HCT116 (cell line): ENCODE results near the gene AURKAIP1. TPM values are rescaled to one million over a fixed set of nuclear protein-coding genes. Genes with fewer than 3 reads are reported as not detected.
A peak's percentile ranks its signal among the peaks of the same experiment; 100 is the strongest.

ENCODE experiments used
- ATAC-seq: fragments of 200-7000 bp; cut with Tn5 transposase; 2 replicates; pipeline ENCODE4 v1.9.1; 2020; ENCODE audit warnings: mild to moderate bottlenecking, moderate library complexity
- BruUV-seq: library from RNA; stranded (reverse); fragments of 400-500 nt; replicated peaks from 2 replicates; lab custom pipeline; 2021; lab: Mats Ljungman, UMichigan
- CTCF ChIA-PET: fragments of 300-600 bp; sonication (Branson Sonifier 250); formaldehyde crosslinking; loops from one replicate; lab custom pipeline; 2021; ENCODE audit warnings: antibody characterized with exemption; lab: Charles Lee
- POLR2A ChIA-PET: fragments of 300-600, 350-600 bp; sonication (Branson Sonifier 250); formaldehyde crosslinking; loops from one replicate; lab custom pipeline; 2021; ENCODE audit warnings: antibody characterized with exemption; lab: Charles Lee
- RAD21 ChIA-PET, 2 experiments: fragments of 300-600 bp; sonication (Branson Sonifier 250); formaldehyde crosslinking; loops; one replicate each; lab custom pipeline; 2023; ENCODE audit warnings: low total read pairs in 2 of 2; ENCODE audit not compliant: uncharacterized antibody in 2 of 2, unreplicated experiment in 2 of 2, low non-redundant PET in 1 of 2; lab: Charles Lee
- DNase-seq: peaks from one replicate; pipeline ENCODE4 v3.0.0-alpha.2; 2010; ENCODE audit warnings: low read depth, low spot score
- H2AFZ ChIP-seq: fragments of 200-600 bp; shearing (Covaris generic), sonication (generic); 2 replicates; pipeline ENCODE4 v1.6.1; 2017; ENCODE audit warnings: low read depth, mixed run types, mixed read lengths, antibody characterized with exemption, low read length; ENCODE audit not compliant: poor library complexity, severe bottlenecking
- H3K27ac ChIP-seq: 2 replicates; pipeline ENCODE4 v1.5.1; 2012; ENCODE audit warnings: low read depth, low read length
- H3K27me3 ChIP-seq: fragments of 200-600 bp; sonication (generic); 2 replicates; pipeline ENCODE4 v1.6.1; 2016; ENCODE audit warnings: mixed run types, low read length, mixed read lengths; ENCODE audit not compliant: insufficient read depth
- H3K36me3 ChIP-seq, 2 experiments: fragments of 200-500 bp in 1 of 2; fragments of 200-600 bp in 1 of 2; sonication (Bioruptor generic) in 1 of 2; sonication (generic) in 1 of 2; 2 replicates each; pipeline versions ENCODE4 v1.5.1 to v1.6.1; 2014 to 2016; ENCODE audit warnings: low read length in 2 of 2, inconsistent platforms in 1 of 2, mixed read lengths in 1 of 2, mixed run types in 1 of 2; ENCODE audit not compliant: insufficient read depth in 2 of 2, control insufficient read depth in 1 of 2
- H3K4me1 ChIP-seq, 2 experiments: fragments of 200-600 bp in 1 of 2; sonication (generic) in 1 of 2; 2 replicates each; pipeline versions ENCODE4 v1.5.1 to v1.6.1; 2012 to 2017; ENCODE audit warnings: low read length in 2 of 2, inconsistent platforms in 1 of 2, mild to moderate bottlenecking in 1 of 2, mixed read lengths in 1 of 2, mixed run types in 1 of 2, moderate library complexity in 1 of 2; ENCODE audit not compliant: insufficient read depth in 2 of 2, control insufficient read depth in 1 of 2
- H3K4me2 ChIP-seq: fragments of 200-600 bp; sonication (generic); 2 replicates; pipeline ENCODE4 v1.6.1; 2017; ENCODE audit warnings: mixed run types, low read length, mixed read lengths
- H3K4me3 ChIP-seq, 2 experiments: fragments of 200-600 bp in 1 of 2; sonication (generic) in 1 of 2; replicated peaks in 1 of 2; 2 replicates each; pipeline ENCODE4 v1.5.1; 2011 to 2016; ENCODE audit warnings: low read length in 2 of 2, control low read depth in 1 of 2, low read depth in 1 of 2, mild to moderate bottlenecking in 1 of 2, mixed read lengths in 1 of 2, mixed run types in 1 of 2
- H3K79me2 ChIP-seq: fragments of 200-600 bp; sonication (generic); 2 replicates; pipeline ENCODE4 v1.6.1; 2017; ENCODE audit warnings: mild to moderate bottlenecking, mixed run types, low read length, moderate library complexity, mixed read lengths; ENCODE audit not compliant: insufficient read depth
- H3K9ac ChIP-seq: fragments of 200-600 bp; sonication (generic); 2 replicates; pipeline ENCODE4 v1.6.1; 2016; ENCODE audit warnings: low read length, mixed read lengths
- H3K9me2 ChIP-seq: fragments of 200-600 bp; sonication (generic), shearing (Covaris generic); 2 replicates; pipeline ENCODE4 v1.6.1; 2017; ENCODE audit warnings: mixed run types, mild to moderate bottlenecking, moderate library complexity; ENCODE audit not compliant: insufficient read depth
- H3K9me3 ChIP-seq, 2 experiments: fragments of 200-500 bp in 1 of 2; fragments of 200-600 bp in 1 of 2; sonication (Bioruptor generic) in 1 of 2; sonication (generic) in 1 of 2; 2 replicates each; pipeline ENCODE4 v1.6.1; 2014 to 2017; ENCODE audit warnings: low read length in 2 of 2, mixed read lengths in 2 of 2, inconsistent platforms in 1 of 2, low read depth in 1 of 2, mild to moderate bottlenecking in 1 of 2, mixed run types in 1 of 2, moderate library complexity in 1 of 2; ENCODE audit not compliant: control insufficient read depth in 1 of 2, insufficient read depth in 1 of 2
- H4K20me1 ChIP-seq: fragments of 200-600 bp; sonication (generic), shearing (Covaris generic); 2 replicates; pipeline ENCODE4 v1.6.1; 2017; ENCODE audit warnings: mixed run types, mild to moderate bottlenecking, moderate library complexity; ENCODE audit not compliant: insufficient read depth
- ATF3 ChIP-seq: IDR thresholded peaks from 2 replicates; pipeline ENCODE4 v1.6.1; 2012
- EGR1 ChIP-seq: IDR thresholded peaks from 2 replicates; pipeline ENCODE4 v1.6.1; 2012; ENCODE audit warnings: low read depth
- EZH2 ChIP-seq: fragments of 200-600 bp; sonication (generic); IDR thresholded peaks from 2 replicates; pipeline ENCODE4 v1.6.1; 2017; ENCODE audit warnings: antibody characterized with exemption, mixed run types
- SP1 ChIP-seq: IDR thresholded peaks from 2 replicates; pipeline ENCODE4 v1.6.1; 2012; ENCODE audit warnings: low read depth
- ZNF274 ChIP-seq: fragments of 200-500 bp; sonication (Bioruptor generic); IDR thresholded peaks from 2 replicates; pipeline ENCODE4 v1.6.1; 2014; ENCODE audit warnings: mild to moderate bottlenecking, low read depth, low read length, inconsistent platforms
- intact Hi-C: fragments of 100-400 bp; cut with micrococcal nuclease; formaldehyde crosslinking; loops from 2 replicates; pipeline ENCODE4 v1.10.0; 2022
- total RNA-seq: library from RNA; stranded (reverse); gene quantifications from one replicate; pipeline ENCODE4 v1.2.1, GENCODE V29; 2021; ENCODE audit not compliant: unreplicated experiment
- TF ChIP-seq, protein P1 (sequence below): IDR thresholded peaks from 2 replicates; pipeline ENCODE4 v1.6.1; 2012
- TF ChIP-seq, protein P2 (sequence below), 3 experiments: fragments of 200-600 bp in 1 of 3; sonication (generic) in 1 of 3; IDR thresholded peaks in 2 of 3; conservative IDR thresholded peaks in 1 of 3; 2 replicates each; pipeline ENCODE4 v1.5.1; 2012 to 2017; ENCODE audit warnings: low read depth in 2 of 3, low read length in 2 of 3, antibody characterized with exemption in 1 of 3, borderline replicate concordance in 1 of 3, control low read depth in 1 of 3, mild to moderate bottlenecking in 1 of 3, mixed read lengths in 1 of 3, mixed run types in 1 of 3, moderate library complexity in 1 of 3; ENCODE audit not compliant: insufficient read depth in 1 of 3

Gene AURKAIP1
- total RNA-seq, 1 experiment from 2014 or later = 200 TPM

- Histone ChIP-seq H3K9me3 (no peaks in the 10 kb centered on the region), H3K4me1 (peaks cover 1 to 33% of the 10 kb centered on the region in 2 experiments), H3K27ac (no peak overlapping the region; the same call in 1 of the 2 replicates), H3K4me3 (no peak overlapping the region), H3K36me3 (peaks cover 7 to 40% of the 10 kb centered on the region in 2 experiments; a peak in 3 of 4 replicates), H3K9me2 (no peaks in the 10 kb centered on the region), H2AFZ (no peak overlapping the region), H3K27me3 (no peaks in the 10 kb centered on the region), H3K79me2 (peaks cover 36% of the 10 kb centered on the region), H3K9ac (no peak overlapping the region), H3K4me2 (0 out of 2 replicates have a peak overlapping the region, but pooled peaks have one; percentile 12), H4K20me1 (peaks cover 4% of the 10 kb centered on the region; the same call in 1 of the 2 replicates)
- DNase-seq (no peak), ATAC-seq (no peak)
- ChIA-PET CTCF (no interaction called here), RAD21 (no interaction called here), POLR2A (interaction anchor here (0.6 to 1.4 kb wide), 3 partner anchors 10 to 56 kb away, joined by 3 to 4 read pairs (median 4); no protein-coding TSS in a partner anchor)
- intact Hi-C loops = no loop called here
- BruUV-seq = no TSS peak
- TF ChIP-seq ZNF274 (no peak), ATF3 (no peak), EZH2 (no peak), EGR1 (no peak), SP1 (no peak)
- TF ChIP-seq, protein P1, sequence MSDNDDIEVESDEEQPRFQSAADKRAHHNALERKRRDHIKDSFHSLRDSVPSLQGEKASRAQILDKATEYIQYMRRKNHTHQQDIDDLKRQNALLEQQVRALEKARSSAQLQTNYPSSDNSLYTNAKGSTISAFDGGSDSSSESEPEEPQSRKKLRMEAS = no peak
- TF ChIP-seq, protein P2, sequence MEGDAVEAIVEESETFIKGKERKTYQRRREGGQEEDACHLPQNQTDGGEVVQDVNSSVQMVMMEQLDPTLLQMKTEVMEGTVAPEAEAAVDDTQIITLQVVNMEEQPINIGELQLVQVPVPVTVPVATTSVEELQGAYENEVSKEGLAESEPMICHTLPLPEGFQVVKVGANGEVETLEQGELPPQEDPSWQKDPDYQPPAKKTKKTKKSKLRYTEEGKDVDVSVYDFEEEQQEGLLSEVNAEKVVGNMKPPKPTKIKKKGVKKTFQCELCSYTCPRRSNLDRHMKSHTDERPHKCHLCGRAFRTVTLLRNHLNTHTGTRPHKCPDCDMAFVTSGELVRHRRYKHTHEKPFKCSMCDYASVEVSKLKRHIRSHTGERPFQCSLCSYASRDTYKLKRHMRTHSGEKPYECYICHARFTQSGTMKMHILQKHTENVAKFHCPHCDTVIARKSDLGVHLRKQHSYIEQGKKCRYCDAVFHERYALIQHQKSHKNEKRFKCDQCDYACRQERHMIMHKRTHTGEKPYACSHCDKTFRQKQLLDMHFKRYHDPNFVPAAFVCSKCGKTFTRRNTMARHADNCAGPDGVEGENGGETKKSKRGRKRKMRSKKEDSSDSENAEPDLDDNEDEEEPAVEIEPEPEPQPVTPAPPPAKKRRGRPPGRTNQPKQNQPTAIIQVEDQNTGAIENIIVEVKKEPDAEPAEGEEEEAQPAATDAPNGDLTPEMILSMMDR (IDR thresholded peaks at IDR 0.05 in 2 of 3, conservative IDR thresholded peaks at IDR 0.05 in 1 of 3; ENCODE audit: borderline replicate concordance in 1 of 3, insufficient read depth in 1 of 3, low read depth in 2 of 3, low read length in 2 of 3) = no peak
These were observed 36.7 kb downstream of the AURKAIP1 start for GRCh38 chr1:1338278-1338677.
